Natural killer cell (primary cell): ENCODE results near the gene ANXA2R. TPM values are rescaled to one million over a fixed set of nuclear protein-coding genes. Genes with fewer than 3 reads are reported as not detected.
A peak's percentile ranks its signal among the peaks of the same experiment; 100 is the strongest.

Source experiments
- ATAC-seq, 3 donors: fragments of 150-1000 bp in 2 of 3; fragments of 200-7000 bp in 1 of 3; cut with Tn5 transposase; 1 replicate in 1 of 3; 2 replicates in 2 of 3; pipeline ENCODE4 v1.10.0; 2021; ENCODE audit warnings: mild to moderate bottlenecking in 2 of 3, moderate library complexity in 2 of 3
- DNase-seq, 2 donors: peaks; one replicate each; pipeline versions ENCODE4 v3.0.0 to v3.0.0-alpha.2; 2013 to 2021; ENCODE audit warnings: mixed read lengths in 1 of 2
- H3K27ac ChIP-seq: one replicate; pipeline ENCODE4 v1.5.1; 2013; ENCODE audit warnings: mild to moderate bottlenecking, low read length
- H3K27me3 ChIP-seq: one replicate; pipeline ENCODE4 v1.6.1; 2013; ENCODE audit warnings: low read length; ENCODE audit not compliant: control insufficient read depth, insufficient read depth
- H3K36me3 ChIP-seq: one replicate; pipeline ENCODE4 v1.6.1; 2013; ENCODE audit warnings: low read length; ENCODE audit not compliant: control insufficient read depth, insufficient read depth
- H3K4me1 ChIP-seq: one replicate; pipeline ENCODE4 v1.6.1; 2013; ENCODE audit warnings: low read length; ENCODE audit not compliant: control insufficient read depth, insufficient read depth
- H3K4me3 ChIP-seq: one replicate; pipeline ENCODE4 v1.5.1; 2013; ENCODE audit warnings: low read length
- H3K9me3 ChIP-seq: one replicate; pipeline ENCODE4 v1.6.1; 2013; ENCODE audit warnings: low read length; ENCODE audit not compliant: control insufficient read depth, insufficient read depth
- H3K27ac Mint-ChIP-seq, 2 donors: one replicate each; pipeline ENCODE4 v1.8.0; 2022; ENCODE audit warnings: mild to moderate bottlenecking in 2 of 2, mixed read lengths in 2 of 2, moderate library complexity in 1 of 2
- H3K27me3 Mint-ChIP-seq, 2 donors: one replicate each; pipeline ENCODE4 v1.8.0; 2022; ENCODE audit warnings: low read depth in 2 of 2, mixed read lengths in 2 of 2
- H3K36me3 Mint-ChIP-seq: one replicate; pipeline ENCODE4 v1.8.0; 2022; ENCODE audit warnings: mixed read lengths
- H3K4me1 Mint-ChIP-seq, 2 donors: one replicate each; pipeline ENCODE4 v1.8.0; 2022; ENCODE audit warnings: mixed read lengths in 2 of 2
- H3K4me3 Mint-ChIP-seq: one replicate; pipeline ENCODE4 v1.8.0; 2022; ENCODE audit warnings: mild to moderate bottlenecking, moderate library complexity, mixed read lengths
- H3K9me3 Mint-ChIP-seq, 2 donors: one replicate each; pipeline ENCODE4 v1.8.0; 2022; ENCODE audit warnings: mixed read lengths in 2 of 2
- CTCF ChIP-seq: fragments of 200-600 bp; IDR thresholded peaks from one replicate; pipeline ENCODE4 v1.8.0; 2022; ENCODE audit warnings: antibody characterized with exemption
- WGBS: methylation state at CpG from one replicate; pipeline ENCODE4 v1.1.7; 2013; ENCODE audit warnings: missing lambda C conversion rate; ENCODE audit not compliant: insufficient coverage; 5-methylcytosine and 5-hydroxymethylcytosine counted together
- intact Hi-C: fragments of 100-400 bp; cut with micrococcal nuclease; formaldehyde crosslinking; loops from one replicate; pipeline ENCODE4 v1.14.2; 2022
- total RNA-seq, 4 donors: library from RNA; stranded (reverse); fragments of 120-200 nt in 1 of 4; gene quantifications; one replicate each; pipeline versions ENCODE4 v1.2.3 to v1.2.4, GENCODE V29; 2013 to 2022

Gene ANXA2R
- total RNA-seq, 3 donors from 2014 or later (not counting 1 experiment from before 2014, with no cell fraction given): 34.3 to 55.2 (median 38.0) TPM

DNA sequence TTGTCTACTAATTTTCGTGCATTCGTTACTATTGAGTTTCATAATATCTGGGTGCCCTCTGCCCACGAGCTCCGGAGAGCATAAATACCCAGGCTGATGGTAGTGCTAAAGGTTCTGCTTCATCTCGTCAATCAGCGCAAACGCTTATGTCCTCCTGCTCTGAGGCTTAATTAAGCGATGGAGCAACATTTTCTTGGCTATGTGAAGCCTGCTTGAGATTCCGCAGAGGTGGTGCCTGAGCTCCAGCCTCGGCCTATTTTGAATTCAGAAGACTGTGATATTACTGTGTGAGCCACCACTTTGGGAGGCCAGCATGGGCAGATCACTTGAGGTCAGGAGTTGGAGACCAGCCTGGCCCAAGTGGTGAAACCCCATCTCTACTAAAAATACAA is 44.8 kb downstream of the ANXA2R start:
- DNase-seq: peak in 1 of 2 donors; percentile 57
- Mint-ChIP-seq H3K27me3 (peaks cover 4 to 8% of the 10 kb centered on the region in 2 donors), H3K4me3 (peak overlapping the region; percentile 98), H3K36me3 (no peaks in the 10 kb centered on the region), H3K27ac (peak overlapping the region; percentile 95 to 99), H3K9me3 (no peaks in the 10 kb centered on the region), H3K4me1 (peaks cover 42 to 44% of the 10 kb centered on the region in 2 donors)
- TF ChIP-seq CTCF: no peak
- peak overlapping the region; percentile 95 for H3K27ac ChIP-seq
- H3K4me3 ChIP-seq: peak overlapping the region; percentile 69
- H3K9me3 ChIP-seq: no peaks in the 10 kb centered on the region
- ATAC-seq: no peak
- H3K27me3 ChIP-seq: peaks cover 3% of the 10 kb centered on the region
- WGBS: 12% methylated on average over 10 of the region's 10 CpGs
- no peaks in the 10 kb centered on the region for H3K36me3 ChIP-seq
- H3K4me1 ChIP-seq: peaks cover 37% of the 10 kb centered on the region
- intact Hi-C loops: loop anchor here (1.0 to 10.0 kb wide), 7 partner anchors 12 to 489 kb away; partner anchors contain the start of genes ANXA2R and TMEM267

GRCh38 chr5:42994555-42995359 is 45.4 kb downstream of the ANXA2R start:
- Histone ChIP-seq H3K27ac (peak overlapping the region; percentile 95), H3K27me3 (no peaks in the 10 kb centered on the region), H3K36me3 (no peaks in the 10 kb centered on the region), H3K9me3 (no peaks in the 10 kb centered on the region), H3K4me1 (peaks cover 39% of the 10 kb centered on the region), H3K4me3 (peak overlapping the region; percentile 69)
- WGBS: under 1% methylated on average over 52 of the region's 52 CpGs
- ATAC-seq (peak; percentile 63 to 81 (median 64)), DNase-seq (peak; percentile 82 to 94)
- no peaks in the 10 kb centered on the region for H3K9me3 Mint-ChIP-seq
- H3K27ac Mint-ChIP-seq: peak overlapping the region; percentile 95 to 99
- no peaks in the 10 kb centered on the region for H3K36me3 Mint-ChIP-seq
- peak overlapping the region; percentile 98 for H3K4me3 Mint-ChIP-seq
- intact Hi-C loops: loop anchor here (1.0 to 10.0 kb wide), 8 partner anchors 13 to 490 kb away; partner anchors contain the start of genes ANXA2R, TMEM267 and ZNF131
- peaks cover 42 to 44% of the 10 kb centered on the region in 2 donors for H3K4me1 Mint-ChIP-seq
- H3K27me3 Mint-ChIP-seq: peaks cover 0 to 2% of the 10 kb centered on the region in 2 donors
- peak; percentile 85 for TF ChIP-seq CTCF

DNA sequence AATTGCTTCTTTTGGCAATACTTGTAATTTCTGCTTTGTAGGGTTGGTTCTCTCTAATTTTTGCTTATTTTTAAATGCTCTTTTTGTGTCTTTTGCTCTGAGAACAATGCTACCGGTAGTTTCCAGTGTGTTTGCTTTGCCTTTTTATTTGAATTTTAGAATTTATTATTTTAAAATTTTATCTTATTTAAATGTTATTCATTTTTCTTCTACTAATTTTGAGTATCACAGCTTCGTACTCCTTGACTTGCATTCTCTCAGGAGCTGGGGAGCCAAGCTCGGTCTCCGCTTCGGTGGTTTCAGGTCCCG is 45.9 kb downstream of the ANXA2R start:
- Mint-ChIP-seq H3K27ac (peak overlapping the region; percentile 95 to 99), H3K4me3 (peak overlapping the region; percentile 98), H3K9me3 (no peaks in the 10 kb centered on the region), H3K27me3 (no peaks in the 10 kb centered on the region), H3K36me3 (no peaks in the 10 kb centered on the region), H3K4me1 (peaks cover 47 to 49% of the 10 kb centered on the region in 2 donors)
- no peak for DNase-seq
- Histone ChIP-seq H3K36me3 (no peaks in the 10 kb centered on the region), H3K4me1 (peaks cover 40% of the 10 kb centered on the region), H3K27me3 (no peaks in the 10 kb centered on the region), H3K4me3 (peak overlapping the region; percentile 69), H3K27ac (peak overlapping the region; percentile 95), H3K9me3 (no peaks in the 10 kb centered on the region)
- WGBS: 0% methylated on average over 5 of the region's 6 CpGs
- TF ChIP-seq CTCF: no peak
- ATAC-seq: no peak
- intact Hi-C loops: loop anchor here (2.0 to 10.0 kb wide), 3 partner anchors 85 to 491 kb away; partner anchors contain the start of genes TMEM267 and ZNF131
